Activated CD4-positive, CD25-positive, alpha-beta regulatory T cell (primary cell): ENCODE measurements around the gene MTHFD1L.
"Not testable (repeated sequence)": the region's sequence is repeated elsewhere in the genome, so short reads cannot be mapped to it uniquely, and the experiment has no call there.

ENCODE experiments used
- DNase-seq, 4 experiments: peaks; one replicate each; lab custom pipeline; 2025; lab: John Stamatoyannopoulos, UW

The MTHFD1L gene

GRCh38 chr6:151015101-151015700, 149.7 kb downstream of the MTHFD1L start:
- DNase-seq: no peak

- no peak for DNase-seq
Observed at GRCh38 chr6:151016107-151016506, 150.6 kb downstream of the MTHFD1L start.

- DNase-seq: no peak
Observed at GRCh38 chr6:151018046-151018445, 152.5 kb downstream of the MTHFD1L start.

- no peak for DNase-seq
Observed at GRCh38 chr6:151018911-151019782, 153.6 kb downstream of the MTHFD1L start.

- DNase-seq: no peak
Observed at GRCh38 chr6:151021896-151022295, 156.4 kb downstream of the MTHFD1L start.

GRCh38 chr6:151022492-151022891, 157.0 kb downstream of the MTHFD1L start:
- DNase-seq: no peak

GRCh38 chr6:151023342-151023741, 157.8 kb downstream of the MTHFD1L start:
- no peak for DNase-seq

- no peak for DNase-seq
Observed at GRCh38 chr6:151024597-151024996, 159.1 kb downstream of the MTHFD1L start.

- no peak for DNase-seq
Observed at GRCh38 chr6:151025076-151025475, 159.6 kb downstream of the MTHFD1L start.

GRCh38 chr6:151026041-151026663, 160.7 kb downstream of the MTHFD1L start:
- no peak for DNase-seq

- DNase-seq: no peak
Observed at GRCh38 chr6:151027295-151027747, 161.8 kb downstream of the MTHFD1L start.

GRCh38 chr6:151027936-151028838, 162.7 kb downstream of the MTHFD1L start:
- no peak for DNase-seq

- no peak for DNase-seq
Observed at GRCh38 chr6:151029970-151030369, 164.5 kb downstream of the MTHFD1L start.

- no peak for DNase-seq
Observed at GRCh38 chr6:151032034-151032433, 166.5 kb downstream of the MTHFD1L start.

GRCh38 chr6:151034825-151035781, 169.6 kb downstream of the MTHFD1L start:
- no peak for DNase-seq

GRCh38 chr6:151036211-151036721, 170.8 kb downstream of the MTHFD1L start:
- not testable (repeated sequence) for DNase-seq

- no peak for DNase-seq
Observed at GRCh38 chr6:151036869-151037680, 171.6 kb downstream of the MTHFD1L start.

GRCh38 chr6:151038616-151039015, 173.1 kb downstream of the MTHFD1L start:
- DNase-seq: no peak

- DNase-seq: not testable (repeated sequence)
Observed at GRCh38 chr6:151040888-151041521, 175.5 kb downstream of the MTHFD1L start.
